ENCODE data around the gene SYT5. TPM values are rescaled to one million over a fixed set of nuclear protein-coding genes. Genes with fewer than 3 reads are reported as not detected.
"Not testable (repeated sequence)": the region's sequence is repeated elsewhere in the genome, so short reads cannot be mapped to it uniquely, and the experiment has no call there.

Gene SYT5
- polyA plus RNA-seq, 3 donors: not detected

- H3K4me2 ChIP-seq (replicated peaks; ENCODE audit: extremely low read depth, low read length, poor library complexity, severe bottlenecking): no peak overlapping the region
- no peak overlapping the region for H3K4me3 Mint-ChIP-seq
- H3K79me2 ChIP-seq (ENCODE audit: insufficient read depth, low read length): no peaks in the 10 kb centered on the region
- peaks cover 34 to 49% of the 10 kb centered on the region in 2 donors for H3K36me3 Mint-ChIP-seq
- H3K27ac Mint-ChIP-seq: peak overlapping the region in 2 of 7 donors; percentile 54 to 61
- peaks cover 5% of the 10 kb centered on the region for H3K4me1 Mint-ChIP-seq
- no peak overlapping the region for H3K4me3 ChIP-seq (replicated peaks in 1 of 3; ENCODE audit: low read depth in 2 of 3, low read length in 3 of 3)
- H3K27ac ChIP-seq (ENCODE audit: low read depth in 1 of 2, low read length in 2 of 2): no peak overlapping the region
- H3K27me3 ChIP-seq (ENCODE audit: control insufficient read depth in 2 of 2, insufficient read depth in 2 of 2, low read length in 2 of 2): no peaks in the 10 kb centered on the region
- TF ChIP-seq CTCF (IDR thresholded peaks at IDR 0.05): no peak
- H3K4me1 ChIP-seq (ENCODE audit: control insufficient read depth in 1 of 2, insufficient read depth in 2 of 2, low read length in 2 of 2): no peaks in the 10 kb centered on the region
- intact Hi-C loops (cut with micrococcal nuclease): no loop called here
- H4K20me1 ChIP-seq (ENCODE audit: insufficient read depth, low read length): peaks cover 87% of the 10 kb centered on the region
- no peak overlapping the region for H2AFZ ChIP-seq (ENCODE audit: insufficient read depth, low read depth, low read length, poor library complexity, severe bottlenecking)
- peaks cover 0 to 3% (median 3%) of the 10 kb centered on the region in 3 donors for H3K27me3 Mint-ChIP-seq (ENCODE audit: low read depth in 3 of 3)
- DNase-seq: no peak
- no peak overlapping the region for H3K9ac ChIP-seq (ENCODE audit: insufficient read depth, low read length, poor library complexity, severe bottlenecking)
- peaks cover 4 to 6% of the 10 kb centered on the region in 2 donors for H3K9me3 ChIP-seq (replicated peaks in 1 of 2; ENCODE audit: control insufficient read depth in 1 of 2, insufficient read depth in 1 of 2, low read length in 2 of 2)
- peaks cover 42 to 52% of the 10 kb centered on the region in 2 donors for H3K36me3 ChIP-seq (replicated peaks in 1 of 2; ENCODE audit: control insufficient read depth in 1 of 2, insufficient read depth in 2 of 2, low read length in 2 of 2)
- WGBS (ENCODE audit: insufficient coverage): 92% methylated on average over 4 of the region's 7 CpGs
- peaks cover 1 to 7% (median 4%) of the 10 kb centered on the region in 7 donors for H3K9me3 Mint-ChIP-seq
Observed at GRCh38 chr19:55225415-55225958, 45.4 kb upstream of the SYT5 start.

GRCh38 chr19:55224679-55225414 is 44.8 kb upstream of the SYT5 start:
- H3K4me1 Mint-ChIP-seq; intact Hi-C loops (cut with micrococcal nuclease); H3K27ac ChIP-seq (ENCODE audit: low read depth in 1 of 2, low read length in 2 of 2); H3K9ac ChIP-seq (ENCODE audit: insufficient read depth, low read length, poor library complexity, severe bottlenecking); H3K4me3 Mint-ChIP-seq; H3K79me2 ChIP-seq (ENCODE audit: insufficient read depth, low read length); H3K9me3 ChIP-seq (replicated peaks in 1 of 2; ENCODE audit: control insufficient read depth in 1 of 2, insufficient read depth in 1 of 2, low read length in 2 of 2); H3K27ac Mint-ChIP-seq; H3K4me1 ChIP-seq (ENCODE audit: control insufficient read depth in 1 of 2, insufficient read depth in 2 of 2, low read length in 2 of 2); DNase-seq; H3K4me3 ChIP-seq (replicated peaks in 1 of 3; ENCODE audit: low read depth in 2 of 3, low read length in 3 of 3); H3K27me3 Mint-ChIP-seq (ENCODE audit: low read depth in 3 of 3); H2AFZ ChIP-seq (ENCODE audit: insufficient read depth, low read depth, low read length, poor library complexity, severe bottlenecking); H3K4me2 ChIP-seq (replicated peaks; ENCODE audit: extremely low read depth, low read length, poor library complexity, severe bottlenecking); H3K27me3 ChIP-seq (ENCODE audit: control insufficient read depth in 2 of 2, insufficient read depth in 2 of 2, low read length in 2 of 2): not testable (repeated sequence)
- Histone ChIP-seq H3K36me3 (replicated peaks in 1 of 2; ENCODE audit: control insufficient read depth in 1 of 2, insufficient read depth in 2 of 2, low read length in 2 of 2) (peaks cover 36 to 46% of the 10 kb centered on the region in 2 donors), H4K20me1 (ENCODE audit: insufficient read depth, low read length) (peaks cover 89% of the 10 kb centered on the region)
- Mint-ChIP-seq H3K9me3 (peaks cover 5 to 12% (median 8%) of the 10 kb centered on the region in 7 donors), H3K36me3 (peaks cover 28 to 44% of the 10 kb centered on the region in 2 donors)
- WGBS (ENCODE audit: insufficient coverage): 100% methylated on average over 3 of the region's 11 CpGs
